ENCODE measurements around the gene P2RX7.

GRCh38 chr12:121124402-121125109 lies 8.1 kb upstream of the P2RX7 start:
- TF ChIP-seq, protein P1, sequence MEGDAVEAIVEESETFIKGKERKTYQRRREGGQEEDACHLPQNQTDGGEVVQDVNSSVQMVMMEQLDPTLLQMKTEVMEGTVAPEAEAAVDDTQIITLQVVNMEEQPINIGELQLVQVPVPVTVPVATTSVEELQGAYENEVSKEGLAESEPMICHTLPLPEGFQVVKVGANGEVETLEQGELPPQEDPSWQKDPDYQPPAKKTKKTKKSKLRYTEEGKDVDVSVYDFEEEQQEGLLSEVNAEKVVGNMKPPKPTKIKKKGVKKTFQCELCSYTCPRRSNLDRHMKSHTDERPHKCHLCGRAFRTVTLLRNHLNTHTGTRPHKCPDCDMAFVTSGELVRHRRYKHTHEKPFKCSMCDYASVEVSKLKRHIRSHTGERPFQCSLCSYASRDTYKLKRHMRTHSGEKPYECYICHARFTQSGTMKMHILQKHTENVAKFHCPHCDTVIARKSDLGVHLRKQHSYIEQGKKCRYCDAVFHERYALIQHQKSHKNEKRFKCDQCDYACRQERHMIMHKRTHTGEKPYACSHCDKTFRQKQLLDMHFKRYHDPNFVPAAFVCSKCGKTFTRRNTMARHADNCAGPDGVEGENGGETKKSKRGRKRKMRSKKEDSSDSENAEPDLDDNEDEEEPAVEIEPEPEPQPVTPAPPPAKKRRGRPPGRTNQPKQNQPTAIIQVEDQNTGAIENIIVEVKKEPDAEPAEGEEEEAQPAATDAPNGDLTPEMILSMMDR (conservative IDR thresholded peaks at IDR 0.05; ENCODE audit: low read depth, low read length), result no peak
- TF ChIP-seq EZH2 (IDR thresholded peaks at IDR 0.05; ENCODE audit: borderline replicate concordance, low read depth, low read length, poor library complexity, severe bottlenecking), result no peak

Measured in A673 (cell line).